Raji (cell line): ENCODE measurements around the gene CD82.

Experiments
- POLR2A ChIP-seq: IDR thresholded peaks from 2 replicates; pipeline ENCODE4 v1.6.1; 2011; ENCODE audit warnings: low read depth, low read length, control low read depth; ENCODE audit not compliant: insufficient read depth

The CD82 gene

GRCh38 chr11:44621140-44621681 is 55.7 kb downstream of the CD82 start:
- no peak for TF ChIP-seq POLR2A

GRCh38 chr11:44621784-44622183 is 56.3 kb downstream of the CD82 start:
- TF ChIP-seq POLR2A = no peak

GRCh38 chr11:44622190-44622650 is 56.8 kb downstream of the CD82 start:
- no peak for TF ChIP-seq POLR2A

GRCh38 chr11:44622721-44623258 is 57.3 kb downstream of the CD82 start:
- TF ChIP-seq POLR2A = no peak

- TF ChIP-seq POLR2A = no peak
Observed at GRCh38 chr11:44623341-44623730, 57.9 kb downstream of the CD82 start.

GRCh38 chr11:44623731-44624491 is 58.4 kb downstream of the CD82 start:
- no peak for TF ChIP-seq POLR2A

GRCh38 chr11:44624761-44625221 is 59.3 kb downstream of the CD82 start:
- TF ChIP-seq POLR2A = no peak

GRCh38 chr11:44625759-44626523 is 60.5 kb downstream of the CD82 start:
- no peak for TF ChIP-seq POLR2A

GRCh38 chr11:44626645-44627044 is 61.2 kb downstream of the CD82 start:
- TF ChIP-seq POLR2A = no peak

GRCh38 chr11:44627165-44627789 is 61.8 kb downstream of the CD82 start:
- no peak for TF ChIP-seq POLR2A

GRCh38 chr11:44627911-44628729 is 62.7 kb downstream of the CD82 start:
- TF ChIP-seq POLR2A = no peak

- TF ChIP-seq POLR2A = no peak
Observed at GRCh38 chr11:44628730-44629700, 63.6 kb downstream of the CD82 start.

- no peak for TF ChIP-seq POLR2A
Observed at GRCh38 chr11:44629732-44630345, 64.4 kb downstream of the CD82 start.
